HG02870 (cell line): ENCODE results near the gene SDK2.
"Not testable (repeated sequence)": the region's sequence is repeated elsewhere in the genome, so short reads cannot be mapped to it uniquely, and the experiment has no call there.

Source experiments
- ATAC-seq: cut with Tn5 transposase; IDR thresholded peaks from one replicate; pipeline ENCODE4 v1.9.1; 2021; ENCODE audit warnings: mild to moderate bottlenecking, moderate library complexity; ENCODE audit not compliant: unreplicated experiment

The SDK2 gene

GRCh38 chr17:73338050-73338521 is 306.2 kb downstream of the SDK2 start:
- no peak for ATAC-seq

- no peak for ATAC-seq
These were observed 306.9 kb downstream of the SDK2 start for GRCh38 chr17:73337330-73337710.

- no peak for ATAC-seq
These were observed 307.6 kb downstream of the SDK2 start for GRCh38 chr17:73336408-73337329.

DNA sequence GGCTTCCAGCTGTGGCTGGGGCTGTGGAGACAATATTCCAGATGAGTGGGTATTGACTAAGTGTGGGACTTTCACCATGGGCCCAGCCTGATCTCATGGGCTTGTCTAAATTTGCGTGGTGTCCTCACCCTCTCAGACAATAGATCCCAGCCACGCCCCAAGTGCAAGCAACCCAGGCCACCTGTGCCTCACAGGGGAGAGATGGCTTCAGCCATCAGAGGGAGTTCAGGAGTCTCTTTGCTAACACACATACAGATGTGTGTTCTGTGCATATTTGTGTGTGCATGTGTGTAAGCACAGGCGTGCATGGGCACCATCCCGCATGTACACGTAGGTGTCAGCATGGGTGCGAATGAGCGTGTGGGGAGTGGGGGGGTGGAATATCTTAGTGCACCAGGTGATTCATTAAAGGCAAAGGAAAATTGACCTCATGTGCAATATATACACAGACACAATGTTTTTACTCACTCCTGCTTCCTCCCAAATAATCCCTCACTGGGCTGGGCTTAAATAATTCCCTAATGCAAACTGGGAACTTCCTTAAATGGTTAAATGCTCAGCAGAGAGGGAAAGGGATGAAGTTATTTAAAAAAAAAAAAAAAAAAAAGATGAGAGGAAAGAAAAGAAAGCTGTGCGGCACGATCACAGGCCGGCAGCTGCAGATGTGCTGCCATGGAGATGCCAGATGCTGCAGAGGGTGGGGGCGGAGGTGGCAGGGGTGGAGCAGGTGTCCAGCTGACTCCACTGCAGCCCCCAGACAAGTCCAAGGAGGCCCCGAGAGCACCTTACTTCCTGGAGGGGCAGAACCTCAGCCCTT is 308.4 kb downstream of the SDK2 start:
- no peak for ATAC-seq

DNA sequence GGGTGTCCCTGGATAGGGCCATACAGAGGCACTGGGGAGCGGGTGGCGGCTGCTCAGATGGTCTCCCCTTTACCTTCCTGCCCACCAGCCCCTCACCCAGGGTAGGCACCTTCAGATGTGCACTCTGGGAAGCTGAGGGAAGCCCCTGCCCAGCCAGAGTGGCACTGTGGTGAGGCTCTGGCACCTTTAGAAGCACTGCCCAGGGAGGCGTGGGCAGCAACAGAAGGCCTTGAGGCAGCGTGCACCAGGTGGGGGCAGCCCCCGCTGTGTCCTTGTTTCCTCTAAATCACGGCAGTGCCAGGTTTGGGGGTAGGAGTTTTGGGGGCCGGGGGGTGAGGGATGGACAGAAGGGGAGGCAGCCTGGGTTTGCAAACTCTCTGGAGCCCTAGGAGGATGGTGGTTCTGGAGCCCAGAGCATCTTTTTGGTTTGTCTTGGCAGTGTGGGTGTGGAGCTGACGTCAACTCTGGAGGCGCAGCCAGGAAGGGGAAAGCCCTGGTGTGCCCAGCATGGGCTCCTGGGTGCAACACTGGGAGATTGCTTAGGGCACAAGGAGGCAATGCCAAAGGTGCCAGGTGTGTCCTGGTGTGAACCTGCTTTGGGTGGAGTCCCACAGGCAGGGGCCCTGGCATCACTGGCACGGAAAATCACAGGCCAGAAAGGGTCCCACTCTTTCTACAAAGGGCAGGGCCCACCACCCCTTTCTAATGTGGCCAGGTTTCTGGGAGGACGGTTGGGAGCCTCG is 309.3 kb downstream of the SDK2 start:
- no peak for ATAC-seq

- ATAC-seq = not testable (repeated sequence)
These were observed 310.8 kb downstream of the SDK2 start for GRCh38 chr17:73333445-73333844.

DNA sequence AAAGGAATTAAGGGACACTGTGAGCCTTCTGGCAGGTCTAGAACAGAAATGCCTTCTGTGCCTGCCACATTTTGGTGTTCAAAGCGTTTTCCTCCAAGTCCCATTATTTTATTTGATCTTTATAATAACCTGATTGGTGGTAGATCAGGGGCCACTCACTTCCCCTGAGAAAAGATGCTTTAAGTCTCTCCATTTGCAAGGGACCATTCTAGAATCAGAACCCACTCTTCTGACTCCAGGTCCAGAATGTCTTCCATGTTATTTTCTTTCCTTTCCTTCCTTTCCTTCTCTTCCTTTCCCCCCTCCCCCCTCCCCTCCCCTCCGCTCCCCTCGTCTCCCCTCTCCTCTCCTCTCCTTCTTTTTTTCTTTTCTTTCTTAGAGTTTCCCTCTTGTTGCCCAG is 313.2 kb downstream of the SDK2 start:
- no peak for ATAC-seq

DNA sequence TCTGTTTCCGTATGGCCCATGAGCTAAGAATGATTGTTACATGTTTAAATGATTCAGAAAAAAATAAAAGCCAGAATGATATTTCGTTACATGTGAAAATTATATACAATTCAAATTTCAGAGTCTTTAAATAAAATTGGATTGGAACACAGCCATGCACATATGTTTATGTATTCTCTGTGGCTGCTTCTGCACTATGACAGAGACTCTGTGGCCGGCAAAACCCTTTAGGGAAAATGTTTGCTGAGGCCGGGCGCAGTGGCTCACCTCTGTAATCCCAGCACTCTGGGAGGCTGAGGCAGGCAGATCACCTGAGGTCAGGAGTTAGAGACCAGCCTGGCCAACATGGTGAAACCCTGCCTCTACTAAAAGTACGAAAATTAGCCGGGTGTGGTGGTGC is 316.6 kb downstream of the SDK2 start:
- ATAC-seq = no peak

- ATAC-seq = no peak
These were observed 318.8 kb downstream of the SDK2 start for GRCh38 chr17:73325527-73325842.

- ATAC-seq = no peak
These were observed 319.3 kb downstream of the SDK2 start for GRCh38 chr17:73324711-73325526.

GRCh38 chr17:73324160-73324475 is 320.1 kb downstream of the SDK2 start:
- no peak for ATAC-seq

GRCh38 chr17:73323409-73324159 is 320.7 kb downstream of the SDK2 start:
- ATAC-seq = no peak

- no peak for ATAC-seq
These were observed 323.5 kb downstream of the SDK2 start for GRCh38 chr17:73320601-73321264.

DNA sequence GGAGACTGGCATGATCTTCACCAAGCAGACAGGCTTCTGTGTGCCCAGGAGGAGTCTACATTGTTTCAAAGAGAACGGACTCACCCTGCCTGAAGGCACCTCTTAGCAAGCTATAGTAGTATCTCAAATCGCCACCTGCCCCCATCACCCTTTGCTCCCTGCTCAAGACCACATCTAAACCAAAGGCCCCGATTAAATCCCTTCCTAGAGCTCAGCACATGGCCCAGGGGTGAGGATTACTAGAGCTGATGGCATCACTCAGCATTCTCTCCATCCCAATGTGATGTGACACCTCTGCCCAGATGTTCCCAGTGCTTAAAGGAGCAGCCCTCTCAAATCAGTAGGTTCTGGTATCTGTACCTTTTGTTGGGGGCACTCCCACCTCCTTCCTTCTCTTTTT is 324.5 kb downstream of the SDK2 start:
- ATAC-seq = no peak

DNA sequence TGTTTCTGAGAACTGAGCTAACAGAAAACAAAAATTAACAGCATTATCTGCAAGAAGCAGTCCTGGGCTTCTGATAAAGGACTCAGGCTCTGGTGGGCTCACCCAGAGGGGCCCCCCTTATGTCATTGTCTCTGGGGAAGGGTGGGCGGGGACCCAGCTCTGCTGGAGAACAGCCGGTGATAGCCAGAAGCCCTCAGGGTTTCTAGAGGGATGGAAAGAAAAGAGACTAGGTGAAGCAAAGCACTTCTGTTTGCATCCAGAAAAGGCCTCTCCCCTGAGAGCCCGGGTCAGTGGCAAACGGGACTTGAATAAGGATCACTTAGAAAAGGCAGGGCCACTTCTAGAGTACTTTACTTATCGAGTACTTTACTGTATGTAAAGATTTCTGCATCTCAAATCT is 325.4 kb downstream of the SDK2 start:
- no peak for ATAC-seq

DNA sequence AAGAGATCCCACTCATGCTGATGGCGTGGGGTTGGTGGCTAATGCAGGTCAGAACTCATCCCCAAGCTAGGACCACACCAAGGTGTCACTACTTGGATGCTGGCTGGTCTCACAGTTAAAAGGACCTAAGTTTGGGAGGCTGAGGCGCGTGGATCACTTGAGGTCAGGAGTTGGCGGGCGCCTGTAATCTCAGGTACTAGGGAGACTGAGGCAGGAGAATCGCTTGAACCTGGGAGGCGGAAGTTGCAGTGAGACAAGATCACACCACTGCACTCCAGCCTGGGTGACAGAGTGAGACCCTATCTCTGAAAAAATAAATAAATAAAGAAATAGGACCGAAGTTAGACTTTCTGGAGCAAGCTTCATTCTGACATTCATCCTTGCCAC is 325.8 kb downstream of the SDK2 start:
- ATAC-seq = no peak

- ATAC-seq = no peak
These were observed 326.5 kb downstream of the SDK2 start for GRCh38 chr17:73317513-73318426.

DNA sequence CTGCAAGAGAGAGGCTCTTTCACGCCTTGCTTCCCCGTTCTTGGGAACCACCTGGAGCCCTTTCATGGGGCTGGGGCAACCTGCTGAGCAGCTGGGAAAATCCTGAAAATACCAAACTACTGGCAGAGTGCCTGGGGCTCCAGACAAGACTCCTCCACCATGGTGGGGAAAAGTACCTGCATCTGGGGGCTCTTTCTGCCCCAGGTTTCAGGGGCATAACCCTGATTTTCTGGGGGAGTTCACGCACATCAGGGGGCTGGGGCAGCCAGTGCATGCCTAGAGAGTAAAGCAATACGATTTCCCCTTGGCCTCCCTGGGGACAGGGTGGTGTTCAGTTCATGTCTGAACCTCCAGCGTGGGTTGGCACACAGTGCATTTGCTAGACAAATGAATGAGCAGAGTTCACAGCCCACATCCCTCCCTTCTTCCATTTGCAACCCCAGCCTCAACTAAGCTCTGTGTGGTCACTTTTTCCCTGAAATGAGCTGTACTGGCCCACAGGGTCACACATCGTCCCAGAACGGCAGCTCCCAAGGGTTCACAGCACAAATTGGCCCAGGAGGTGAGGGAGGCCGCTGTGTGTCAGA is 327.2 kb downstream of the SDK2 start:
- ATAC-seq = no peak
